Trophoblast cell (in vitro differentiated cells and primary cell): ENCODE data around the gene FRMD1.

ENCODE experiments used
- DNase-seq, 2 donors: peaks; one replicate each; pipeline ENCODE4 v3.0.0-alpha.2; 2016
- H2AFZ ChIP-seq: 2 replicates; pipeline ENCODE4 v1.6.1; 2013; ENCODE audit warnings: low read length, moderate library complexity, mild to moderate bottlenecking; ENCODE audit not compliant: insufficient read depth, poor library complexity
- H2AK5ac ChIP-seq: 2 replicates; pipeline ENCODE4 v1.6.1; 2013; ENCODE audit warnings: mild to moderate bottlenecking, low read length
- H2BK120ac ChIP-seq: 2 replicates; pipeline ENCODE4 v1.6.1; 2013; ENCODE audit warnings: low read length, mild to moderate bottlenecking, moderate library complexity; ENCODE audit not compliant: insufficient read depth, poor library complexity
- H2BK12ac ChIP-seq: 2 replicates; pipeline ENCODE4 v1.6.1; 2013; ENCODE audit warnings: mild to moderate bottlenecking, low read length, moderate library complexity
- H2BK5ac ChIP-seq: 2 replicates; pipeline ENCODE4 v1.6.1; 2013; ENCODE audit warnings: low read length, low read depth, moderate library complexity, mild to moderate bottlenecking; ENCODE audit not compliant: poor library complexity
- H3K14ac ChIP-seq: 2 replicates; pipeline ENCODE4 v1.6.1; 2013; ENCODE audit warnings: mild to moderate bottlenecking, low read length
- H3K18ac ChIP-seq: 2 replicates; pipeline ENCODE4 v1.6.1; 2013; ENCODE audit warnings: mild to moderate bottlenecking, low read length
- H3K23ac ChIP-seq: 2 replicates; pipeline ENCODE4 v1.6.1; 2013; ENCODE audit warnings: low read length
- H3K27ac ChIP-seq: 2 replicates; pipeline ENCODE4 v1.5.1; 2013; ENCODE audit warnings: low read depth, mild to moderate bottlenecking, inconsistent platforms, low read length, moderate library complexity
- H3K27me3 ChIP-seq: 2 replicates; pipeline ENCODE4 v1.6.1; 2013; ENCODE audit warnings: inconsistent platforms, mild to moderate bottlenecking, low read length, moderate library complexity; ENCODE audit not compliant: insufficient read depth
- H3K36me3 ChIP-seq, 2 experiments: 1 replicate in 1 of 2; 2 replicates in 1 of 2; pipeline ENCODE4 v1.6.1; 2013; ENCODE audit warnings: low read length in 2 of 2, mild to moderate bottlenecking in 2 of 2, moderate library complexity in 1 of 2; ENCODE audit not compliant: insufficient read depth in 2 of 2, control insufficient read depth in 1 of 2
- H3K4ac ChIP-seq: 2 replicates; pipeline ENCODE4 v1.6.1; 2013; ENCODE audit warnings: low read depth, mild to moderate bottlenecking, low read length, moderate library complexity
- H3K4me1 ChIP-seq, 2 experiments: 1 replicate in 1 of 2; 2 replicates in 1 of 2; pipeline ENCODE4 v1.6.1; 2013; ENCODE audit warnings: low read length in 2 of 2, mild to moderate bottlenecking in 2 of 2, moderate library complexity in 1 of 2; ENCODE audit not compliant: insufficient read depth in 2 of 2, control insufficient read depth in 1 of 2
- H3K4me2 ChIP-seq: 2 replicates; pipeline ENCODE4 v1.6.1; 2013; ENCODE audit warnings: inconsistent platforms, mild to moderate bottlenecking, low read length, moderate library complexity
- H3K4me3 ChIP-seq: 2 replicates; pipeline ENCODE4 v1.5.1; 2013; ENCODE audit warnings: mild to moderate bottlenecking, low read depth, low read length, inconsistent platforms
- H3K79me1 ChIP-seq: one replicate; pipeline ENCODE4 v1.6.1; 2013; ENCODE audit warnings: low read length
- H3K79me2 ChIP-seq: 2 replicates; pipeline ENCODE4 v1.6.1; 2013; ENCODE audit warnings: low read length, mild to moderate bottlenecking; ENCODE audit not compliant: control insufficient read depth, insufficient read depth, poor library complexity
- H3K9ac ChIP-seq: 2 replicates; pipeline ENCODE4 v1.6.1; 2013; ENCODE audit warnings: mild to moderate bottlenecking, low read length
- H3K9me3 ChIP-seq: 2 replicates; pipeline ENCODE4 v1.6.1; 2013; ENCODE audit warnings: low read depth, mild to moderate bottlenecking, control low read depth, inconsistent platforms, low read length; ENCODE audit not compliant: insufficient read depth
- H4K12ac ChIP-seq: 2 replicates; pipeline ENCODE4 v1.6.1; 2013; ENCODE audit warnings: low read depth, mild to moderate bottlenecking, low read length, moderate library complexity
- H4K8ac ChIP-seq: 2 replicates; pipeline ENCODE4 v1.6.1; 2013; ENCODE audit warnings: low read depth, mild to moderate bottlenecking, low read length, moderate library complexity
- H4K91ac ChIP-seq: one replicate; pipeline ENCODE4 v1.6.1; 2013; ENCODE audit warnings: low read depth, mild to moderate bottlenecking, low read length, moderate library complexity
- WGBS: extraction: QIAGEN DNeasy Blood & Tissue Kit; methylation state at CpG from one replicate; pipeline ENCODE4 v1.1.7; 2013; ENCODE audit warnings: missing lambda C conversion rate; ENCODE audit not compliant: insufficient read length, insufficient coverage; ENCODE audit errors: extremely low coverage; 5-methylcytosine and 5-hydroxymethylcytosine counted together

FRMD1 gene

GRCh38 chr6:168075787-168076202, 3.2 kb downstream of the FRMD1 start:
- Histone ChIP-seq H3K9me3 (peaks cover 14% of the 10 kb centered on the region), H4K91ac (no peak overlapping the region), H3K18ac (no peak overlapping the region), H3K4me1 (no peaks in the 10 kb centered on the region), H3K79me1 (no peaks in the 10 kb centered on the region), H3K4ac (no peak overlapping the region), H2BK5ac (no peak overlapping the region), H3K27me3 (no peaks in the 10 kb centered on the region), H4K12ac (no peak overlapping the region), H3K79me2 (no peaks in the 10 kb centered on the region), H2AFZ (no peak overlapping the region), H3K14ac (no peak overlapping the region), H3K4me2 (no peak overlapping the region), H2BK12ac (no peak overlapping the region), H3K9ac (no peak overlapping the region), H2BK120ac (no peak overlapping the region), H3K36me3 (no peaks in the 10 kb centered on the region), H3K23ac (no peak overlapping the region), H2AK5ac (no peak overlapping the region), H3K4me3 (no peak overlapping the region), H3K27ac (no peak overlapping the region), H4K8ac (no peak overlapping the region)
- WGBS, result no CpG with 5 or more reads among the region's 34 CpGs
- DNase-seq, result no peak

- Histone ChIP-seq H3K79me1 (no peaks in the 10 kb centered on the region), H3K4me1 (no peaks in the 10 kb centered on the region), H3K23ac (no peak overlapping the region), H3K9ac (no peak overlapping the region), H3K14ac (no peak overlapping the region), H3K4ac (no peak overlapping the region), H3K9me3 (peaks cover 14% of the 10 kb centered on the region), H3K4me2 (no peak overlapping the region), H4K8ac (no peak overlapping the region), H3K4me3 (no peak overlapping the region), H2BK5ac (no peak overlapping the region), H2AK5ac (no peak overlapping the region), H3K79me2 (no peaks in the 10 kb centered on the region), H3K36me3 (no peaks in the 10 kb centered on the region), H2AFZ (no peak overlapping the region), H2BK12ac (no peak overlapping the region), H4K12ac (no peak overlapping the region), H3K18ac (no peak overlapping the region), H4K91ac (no peak overlapping the region), H3K27ac (no peak overlapping the region), H2BK120ac (no peak overlapping the region), H3K27me3 (no peaks in the 10 kb centered on the region)
- no CpG with 5 or more reads among the region's 13 CpGs for WGBS
- no peak for DNase-seq
Measured at GRCh38 chr6:168075216-168075615, 3.8 kb downstream of the FRMD1 start.

- no peaks in the 10 kb centered on the region for H3K79me1 ChIP-seq
- no peak overlapping the region for H3K9ac ChIP-seq
- H4K12ac ChIP-seq, result no peak overlapping the region
- H2AFZ ChIP-seq, result no peak overlapping the region
- no peak overlapping the region for H2BK5ac ChIP-seq
- H3K4me2 ChIP-seq, result no peak overlapping the region
- H3K14ac ChIP-seq, result no peak overlapping the region
- no peak overlapping the region for H3K4me3 ChIP-seq
- no peak overlapping the region for H3K23ac ChIP-seq
- H3K27ac ChIP-seq, result no peak overlapping the region
- H2AK5ac ChIP-seq, result no peak overlapping the region
- no peaks in the 10 kb centered on the region for H3K4me1 ChIP-seq
- H4K8ac ChIP-seq, result no peak overlapping the region
- H4K91ac ChIP-seq, result no peak overlapping the region
- H3K79me2 ChIP-seq, result no peaks in the 10 kb centered on the region
- H2BK120ac ChIP-seq, result no peak overlapping the region
- H3K4ac ChIP-seq, result no peak overlapping the region
- no peak for DNase-seq
- no peak overlapping the region for H2BK12ac ChIP-seq
- H3K27me3 ChIP-seq, result no peaks in the 10 kb centered on the region
- no peak overlapping the region for H3K18ac ChIP-seq
- no CpG with 5 or more reads among the region's 13 CpGs for WGBS
- no peaks in the 10 kb centered on the region for H3K36me3 ChIP-seq
- H3K9me3 ChIP-seq, result peaks cover 14% of the 10 kb centered on the region
Measured at GRCh38 chr6:168073937-168074730, 4.9 kb downstream of the FRMD1 start.

GRCh38 chr6:168072730-168073129, 6.3 kb downstream of the FRMD1 start:
- Histone ChIP-seq H3K4me3 (no peak overlapping the region), H4K12ac (no peak overlapping the region), H3K27ac (no peak overlapping the region), H3K14ac (no peak overlapping the region), H3K4me2 (no peak overlapping the region), H3K9ac (no peak overlapping the region), H3K23ac (no peak overlapping the region), H2AK5ac (no peak overlapping the region), H2BK12ac (no peak overlapping the region), H3K79me2 (no peaks in the 10 kb centered on the region), H3K18ac (no peak overlapping the region), H2AFZ (no peak overlapping the region), H4K8ac (no peak overlapping the region), H4K91ac (no peak overlapping the region), H3K9me3 (peaks cover 14% of the 10 kb centered on the region), H3K4ac (no peak overlapping the region), H3K4me1 (no peaks in the 10 kb centered on the region), H2BK5ac (no peak overlapping the region), H3K27me3 (no peaks in the 10 kb centered on the region), H3K36me3 (no peaks in the 10 kb centered on the region), H2BK120ac (no peak overlapping the region), H3K79me1 (no peaks in the 10 kb centered on the region)
- no peak for DNase-seq
- no CpG with 5 or more reads among the region's 4 CpGs for WGBS
